DMS153 (cell line): Measurements from ENCODE around the gene TREH.
"Not testable (repeated sequence)": the region's sequence is repeated elsewhere in the genome, so short reads cannot be mapped to it uniquely, and the experiment has no call there.

Source experiments
- DNase-seq: peaks from one replicate; lab custom pipeline; 2025; lab: John Stamatoyannopoulos, UW

Gene TREH, protein sequence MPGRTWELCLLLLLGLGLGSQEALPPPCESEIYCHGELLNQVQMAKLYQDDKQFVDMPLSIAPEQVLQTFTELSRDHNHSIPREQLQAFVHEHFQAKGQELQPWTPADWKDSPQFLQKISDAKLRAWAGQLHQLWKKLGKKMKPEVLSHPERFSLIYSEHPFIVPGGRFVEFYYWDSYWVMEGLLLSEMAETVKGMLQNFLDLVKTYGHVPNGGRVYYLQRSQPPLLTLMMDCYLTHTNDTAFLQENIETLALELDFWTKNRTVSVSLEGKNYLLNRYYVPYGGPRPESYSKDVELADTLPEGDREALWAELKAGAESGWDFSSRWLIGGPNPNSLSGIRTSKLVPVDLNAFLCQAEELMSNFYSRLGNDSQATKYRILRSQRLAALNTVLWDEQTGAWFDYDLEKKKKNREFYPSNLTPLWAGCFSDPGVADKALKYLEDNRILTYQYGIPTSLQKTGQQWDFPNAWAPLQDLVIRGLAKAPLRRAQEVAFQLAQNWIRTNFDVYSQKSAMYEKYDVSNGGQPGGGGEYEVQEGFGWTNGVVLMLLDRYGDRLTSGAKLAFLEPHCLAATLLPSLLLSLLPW

DNA sequence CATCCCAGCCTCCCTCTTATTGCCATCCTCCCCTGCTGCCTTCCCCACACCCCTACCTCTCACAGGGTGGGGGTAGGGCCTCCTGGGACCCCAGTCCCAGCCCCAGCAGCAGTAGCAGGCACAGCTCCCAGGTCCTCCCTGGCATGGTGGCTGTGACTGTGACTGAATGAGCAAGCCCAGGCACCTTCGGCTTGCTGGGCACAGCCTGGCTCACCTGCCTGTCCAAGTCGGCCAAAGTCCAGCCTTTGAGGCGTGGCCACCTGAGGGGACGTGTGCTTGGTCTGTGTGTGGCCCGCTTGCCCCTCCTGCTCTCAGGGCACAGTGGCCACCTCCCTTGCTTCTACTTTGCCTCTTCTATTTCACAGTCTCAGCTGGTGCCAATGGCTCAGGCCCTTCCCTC is at the start of gene TREH:
TREH (minus strand) TSS at position 168 of the 400 bp plus-strand sequence; CDS start at position 145, 23 bp downstream.
- DNase-seq: no peak

DNA sequence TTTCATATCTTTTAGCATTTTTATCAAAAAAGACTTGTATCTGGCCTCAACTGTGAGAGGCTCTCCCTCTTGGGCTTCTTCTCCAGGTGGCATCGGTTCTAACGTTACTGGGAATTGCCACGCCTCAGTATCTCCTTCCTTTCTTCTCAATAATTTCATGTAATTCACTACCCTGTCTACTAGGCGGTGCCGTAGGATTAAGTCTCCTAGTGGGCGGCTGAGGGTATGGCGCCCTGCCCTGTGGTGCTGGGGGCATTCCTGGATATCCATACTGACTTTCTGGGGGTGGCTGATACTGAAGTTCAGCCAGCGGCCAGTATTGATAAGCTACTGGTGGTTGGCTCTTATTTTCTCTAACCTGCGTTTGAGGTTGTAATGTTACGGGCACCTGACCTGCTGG is 48.7 kb upstream of the TREH start:
- not testable (repeated sequence) for DNase-seq

DNA sequence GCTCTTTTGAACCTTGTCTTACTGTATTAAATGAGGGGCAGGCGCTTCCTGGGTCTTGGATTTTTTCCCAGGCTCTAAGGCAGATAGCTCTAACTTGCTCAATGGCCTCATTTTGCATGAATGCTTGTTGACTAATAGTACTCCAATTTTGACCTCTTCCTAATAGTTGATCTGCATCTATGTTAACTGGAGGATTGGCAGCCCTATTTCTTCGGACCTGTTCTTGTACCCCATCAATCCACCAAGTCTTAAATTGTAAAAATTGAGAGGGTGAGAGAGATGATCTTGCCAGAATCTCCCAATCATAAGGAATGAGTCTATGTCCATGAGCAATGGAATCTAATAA is 48.2 kb upstream of the TREH start:
- DNase-seq: not testable (repeated sequence)

DNA sequence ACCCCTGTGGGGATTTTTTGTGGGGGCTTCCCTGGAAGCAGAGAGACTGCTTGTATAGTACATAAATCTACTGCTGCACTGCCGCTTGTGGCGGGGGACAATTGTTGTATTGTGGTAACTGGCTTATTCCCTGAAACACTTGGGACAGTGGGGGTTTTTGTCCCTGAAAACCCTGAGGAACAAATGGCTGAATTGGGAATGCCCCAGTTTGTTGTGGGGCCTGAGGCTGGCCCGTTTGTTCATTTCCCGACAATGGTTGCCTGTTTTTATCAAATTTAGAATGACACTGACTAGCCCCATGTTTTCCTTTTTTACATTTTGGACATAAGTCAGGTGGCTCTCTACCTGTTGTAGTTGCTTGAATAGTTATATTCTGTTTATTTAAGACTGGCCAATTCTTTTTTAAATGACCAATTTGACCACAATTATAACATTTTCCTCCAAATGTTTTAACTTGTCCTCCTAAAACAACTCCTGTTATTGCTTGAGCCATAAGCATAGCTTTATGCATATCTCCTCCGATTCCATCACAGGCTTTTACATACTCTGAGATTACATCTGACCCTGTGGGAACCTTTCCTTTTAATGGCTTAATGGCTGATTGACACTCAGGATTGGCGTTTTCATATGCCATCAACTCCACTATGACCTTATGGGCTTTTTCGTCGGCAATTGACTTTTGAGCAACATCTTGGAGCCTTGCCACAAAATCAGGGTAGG is 47.7 kb upstream of the TREH start:
- not testable (repeated sequence) for DNase-seq

DNA sequence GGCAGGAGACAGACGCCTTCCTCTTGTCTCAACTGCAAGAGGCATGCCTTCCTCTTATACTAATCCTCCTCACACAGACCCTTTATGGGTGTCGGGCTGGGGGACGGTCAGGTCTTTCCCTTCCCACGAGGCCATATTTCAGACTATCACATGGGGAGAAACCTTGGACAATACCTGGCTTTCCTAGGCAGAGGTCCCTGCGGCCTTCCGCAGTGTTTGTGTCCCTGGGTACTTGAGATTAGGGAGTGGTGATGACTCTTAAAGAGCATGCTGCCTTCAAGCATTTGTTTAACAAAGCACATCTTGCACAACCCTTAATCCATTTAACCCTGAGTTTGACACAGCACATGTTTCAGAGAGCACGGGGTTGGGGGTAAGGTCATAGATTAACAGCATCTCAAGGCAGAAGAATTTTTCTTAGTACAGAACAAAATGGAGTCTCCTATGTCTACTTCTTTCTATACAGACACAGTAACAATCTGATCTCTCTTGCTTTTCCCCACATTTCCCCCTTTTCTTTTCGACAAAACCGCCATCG is 42.1 kb upstream of the TREH start:
- DNase-seq: not testable (repeated sequence)

DNA sequence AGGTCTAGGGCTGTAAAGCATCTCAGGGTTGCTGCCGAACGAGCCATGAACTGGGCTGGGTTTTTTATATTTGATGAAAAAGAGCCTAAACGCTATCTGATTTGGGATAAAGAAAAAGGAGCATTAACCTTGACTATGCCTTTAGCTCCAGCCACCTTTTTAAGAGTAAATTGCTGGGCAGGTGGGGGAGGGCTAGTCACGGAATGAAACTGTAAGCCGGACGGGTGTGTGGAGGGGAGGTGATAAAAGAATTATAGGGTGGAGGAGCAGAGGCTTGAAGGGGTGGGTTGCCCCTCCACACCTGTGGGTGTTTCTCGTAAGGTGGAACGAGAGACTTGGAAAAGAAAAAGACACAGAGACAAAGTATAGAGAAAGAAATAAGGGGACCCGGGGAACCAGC is 41.3 kb upstream of the TREH start:
- not testable (repeated sequence) for DNase-seq

DNA sequence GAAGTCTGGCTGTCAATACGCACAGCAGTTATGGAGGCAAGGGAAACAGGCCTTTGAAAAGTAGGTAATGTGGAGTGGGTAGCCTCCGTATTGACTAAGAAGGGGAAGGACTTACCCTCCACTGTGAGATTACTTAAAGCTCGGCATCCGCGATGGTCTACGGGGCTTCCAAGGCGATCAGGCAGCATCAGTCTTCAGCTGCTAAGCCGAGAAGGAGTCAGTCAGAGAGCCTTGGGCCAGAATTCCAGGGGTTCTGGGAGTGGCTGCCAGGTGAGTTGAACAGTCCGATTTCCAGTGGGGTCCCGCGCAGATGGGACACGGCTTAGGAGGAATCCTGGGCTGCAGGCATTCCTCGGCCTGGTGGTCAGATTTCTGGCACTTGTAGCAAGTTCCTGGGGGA is 40.6 kb upstream of the TREH start:
- not testable (repeated sequence) for DNase-seq

DNA sequence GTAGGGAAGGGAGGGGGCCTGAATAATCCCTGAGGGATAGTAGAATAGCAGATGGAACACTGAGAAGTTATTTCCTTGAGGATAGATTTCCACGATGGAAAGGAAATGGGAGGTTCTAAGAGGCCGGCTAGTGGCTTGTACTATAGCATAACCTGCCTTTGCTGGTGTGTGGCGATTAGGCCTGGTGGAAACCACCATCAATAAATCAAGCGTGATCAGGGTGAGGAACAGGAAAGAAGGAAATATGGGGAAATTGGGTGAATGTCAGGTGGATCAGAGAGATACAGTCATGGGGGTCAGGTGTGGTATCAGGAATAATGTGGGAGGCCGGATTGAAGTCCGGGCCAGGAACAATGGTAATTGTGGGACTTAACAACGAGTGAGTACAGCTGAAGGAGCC is 39.1 kb upstream of the TREH start:
- not testable (repeated sequence) for DNase-seq

DNA sequence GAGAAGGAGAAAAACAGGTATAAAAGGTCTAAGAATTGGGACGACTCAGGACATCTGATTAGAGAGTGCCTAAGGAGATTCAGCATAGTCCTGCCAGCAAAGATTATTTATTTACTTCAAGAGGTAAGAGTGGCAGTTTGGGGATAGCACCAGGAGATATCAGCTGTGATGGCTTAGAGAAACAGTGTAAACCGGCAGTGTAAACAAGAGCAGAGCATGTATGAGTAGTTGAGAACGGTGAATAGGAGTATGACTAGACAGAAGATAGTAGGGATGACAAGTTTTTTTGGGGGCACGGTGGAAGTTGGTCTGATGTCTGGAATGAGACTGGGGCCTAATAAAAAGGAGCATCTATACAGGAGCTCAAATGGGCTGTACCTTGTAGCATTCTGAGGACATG is 38.3 kb upstream of the TREH start:
- DNase-seq: not testable (repeated sequence)

DNA sequence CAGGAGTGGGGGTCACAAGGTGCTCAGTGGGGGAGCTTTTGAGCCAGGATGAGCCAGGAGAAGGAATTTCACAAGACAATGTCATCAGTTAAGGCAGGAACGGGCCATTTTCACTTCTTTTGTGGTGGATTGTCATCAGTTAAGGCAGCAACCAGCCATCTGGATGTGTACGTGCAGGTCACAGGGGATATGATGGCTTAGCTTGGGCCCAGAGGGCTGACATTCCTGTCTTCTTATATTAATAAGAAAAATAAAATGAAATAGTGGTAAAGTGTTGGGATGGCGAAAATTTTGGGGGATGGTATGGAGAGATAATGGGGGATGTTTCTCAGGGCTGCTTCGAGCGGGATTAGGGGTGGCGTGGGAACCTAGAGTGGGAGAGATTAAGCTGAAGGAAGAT is 37.8 kb upstream of the TREH start:
- DNase-seq: not testable (repeated sequence)

DNA sequence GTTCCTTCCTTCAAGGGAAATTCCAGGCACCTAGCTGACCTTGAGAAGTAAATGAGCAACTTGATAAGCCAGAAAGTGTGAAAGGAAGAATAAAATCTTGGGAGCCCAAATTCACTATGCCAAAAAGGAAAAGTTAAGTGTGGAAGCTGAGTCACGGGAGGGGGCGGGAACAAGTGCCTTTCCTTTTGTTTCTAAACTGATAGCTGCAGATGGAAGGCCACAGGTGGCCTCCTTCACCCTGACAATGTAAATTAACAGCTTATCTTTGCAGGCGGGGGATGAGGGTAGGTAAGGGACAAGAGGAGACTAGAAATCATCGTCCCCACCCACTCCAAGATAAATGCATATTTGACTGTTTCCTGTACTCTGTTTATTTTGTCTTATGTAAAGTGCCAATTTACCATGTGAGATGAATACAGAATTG is 36.4 kb upstream of the TREH start:
- no peak for DNase-seq

DNA sequence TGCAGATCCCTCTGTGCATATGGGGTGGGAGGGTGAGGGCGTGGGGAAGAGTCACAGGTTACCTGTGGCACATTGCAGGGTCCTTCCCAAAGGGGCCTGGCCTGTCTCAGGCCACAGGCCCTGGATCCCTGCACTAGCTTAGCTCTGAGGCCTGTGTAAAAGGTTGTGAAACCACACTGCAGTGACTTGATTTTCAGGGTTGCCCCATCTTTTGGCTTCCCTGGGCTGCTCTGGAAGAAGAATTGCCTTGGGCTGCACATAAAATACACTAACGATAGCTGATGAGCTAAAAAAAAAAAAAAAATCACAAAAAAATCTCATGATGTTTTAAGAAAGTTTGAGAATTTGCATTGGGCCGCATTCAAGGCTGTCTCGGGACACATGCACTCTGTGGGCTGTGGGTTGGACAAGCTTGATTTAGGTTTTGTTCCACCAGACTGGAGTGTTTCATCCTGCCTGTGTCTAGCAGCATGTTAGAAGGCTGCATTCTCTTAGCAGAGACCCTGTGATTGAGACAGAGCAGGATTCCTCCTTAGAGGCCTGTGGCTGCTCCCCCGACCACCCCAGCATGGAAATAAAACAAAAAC is 35.9 kb upstream of the TREH start:
- no peak for DNase-seq

DNA sequence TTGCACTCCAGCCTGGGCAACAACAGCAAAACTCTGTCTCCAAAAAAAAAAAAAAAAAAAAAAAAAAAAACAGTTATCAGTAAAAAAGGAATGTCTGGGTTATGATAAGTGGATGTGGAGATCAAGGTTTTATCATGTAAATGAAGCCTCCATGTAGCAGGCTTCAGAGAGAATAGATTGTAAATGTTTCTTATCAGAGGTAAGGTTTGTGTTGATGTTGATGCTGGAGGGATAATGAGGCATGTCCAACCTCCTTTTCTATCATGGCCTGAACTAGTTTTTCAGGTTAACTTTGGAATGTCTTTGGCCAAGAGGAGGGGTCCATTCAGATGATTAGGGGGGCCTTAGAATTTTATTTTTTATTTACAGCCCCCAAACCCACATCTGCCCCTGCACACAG is 35.4 kb upstream of the TREH start:
- no peak for DNase-seq

DNA sequence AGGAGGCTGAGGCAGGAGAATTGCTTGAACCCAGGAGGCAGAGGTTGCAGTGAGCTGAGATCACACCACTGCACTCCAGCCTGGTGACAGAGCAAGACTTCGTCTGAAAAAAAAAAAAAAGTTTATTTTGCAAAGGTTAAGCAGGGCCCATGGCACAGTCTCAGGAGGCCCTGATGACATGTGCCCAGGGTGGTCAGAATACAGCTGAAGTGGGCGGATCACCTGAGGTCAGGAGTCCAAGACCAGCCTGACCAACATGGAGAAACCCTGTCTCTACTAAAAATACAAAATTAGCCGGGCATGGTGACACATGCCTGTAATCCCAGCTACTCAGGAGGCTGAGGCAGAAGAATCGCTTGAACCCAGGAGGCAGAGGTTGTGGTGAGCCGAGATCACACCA is 35.0 kb upstream of the TREH start:
- not testable (repeated sequence) for DNase-seq

DNA sequence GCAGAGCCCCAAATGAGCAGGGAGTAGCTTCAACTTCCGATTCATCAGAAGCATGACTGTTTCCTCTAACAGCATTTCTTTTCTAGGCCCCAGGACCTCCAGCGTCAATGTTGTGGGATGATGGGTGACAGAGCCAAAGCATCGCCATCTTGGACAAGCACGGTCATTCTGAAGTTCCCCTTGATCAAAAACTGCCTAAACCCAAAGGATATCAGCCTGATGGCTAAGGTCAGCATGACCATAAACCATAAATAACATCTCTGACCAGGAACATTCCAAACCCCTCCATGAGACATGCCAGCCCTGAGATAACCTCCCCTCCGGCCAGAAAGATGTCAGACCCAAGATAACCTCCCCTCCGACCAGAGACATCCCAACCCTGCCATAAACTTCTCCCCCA is 28.8 kb upstream of the TREH start:
- no peak for DNase-seq

DNA sequence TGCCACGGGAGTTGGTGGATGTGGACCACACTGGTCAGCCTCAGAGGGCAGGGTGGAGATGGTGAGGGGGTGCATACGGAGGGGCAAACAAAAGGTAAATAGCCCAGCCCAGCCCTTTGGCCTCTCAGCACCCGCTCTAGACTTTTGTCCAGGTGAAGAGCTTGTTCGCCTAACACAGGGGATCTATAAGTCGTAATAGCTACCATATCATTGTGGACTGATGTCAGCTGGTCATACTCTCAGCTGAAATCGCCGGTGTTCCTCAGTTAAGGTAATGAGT is 27.0 kb upstream of the TREH start:
- DNase-seq: no peak

DNA sequence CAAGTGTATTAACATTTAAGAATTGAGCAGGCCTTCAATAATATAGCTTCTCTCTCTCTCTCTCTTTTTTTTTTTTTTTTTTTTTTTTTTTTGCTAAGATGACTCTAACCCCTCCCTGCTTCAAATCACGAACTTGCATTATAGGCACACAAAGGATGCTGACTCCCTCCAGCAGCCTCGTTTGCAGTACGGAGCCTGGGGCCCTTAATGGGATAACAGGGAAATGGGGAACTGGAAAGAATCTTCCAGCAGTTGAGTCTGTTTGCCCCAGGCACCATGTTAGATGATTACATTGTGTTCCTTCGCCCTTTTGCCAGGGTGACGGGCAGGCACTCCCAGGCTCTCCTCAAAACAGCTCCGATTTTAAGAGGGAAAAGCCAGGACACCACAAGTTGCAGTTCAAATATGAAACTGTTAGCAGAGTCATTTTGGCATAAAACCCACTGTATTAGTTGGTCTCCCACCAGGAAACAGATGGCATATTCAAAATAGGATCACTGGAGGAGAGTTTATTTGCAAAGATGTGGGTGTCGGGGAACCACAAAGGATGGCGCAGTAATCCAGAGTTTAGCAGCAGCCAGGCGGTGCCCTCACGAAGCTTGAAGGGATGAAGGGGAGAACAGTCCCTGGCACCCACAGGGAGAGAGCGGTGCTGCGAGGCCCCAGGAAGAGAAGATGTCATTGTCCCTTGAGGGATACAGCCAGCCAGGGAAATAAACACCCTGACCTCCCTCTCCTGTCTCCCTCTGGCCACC is 26.5 kb upstream of the TREH start:
- DNase-seq: no peak

DNA sequence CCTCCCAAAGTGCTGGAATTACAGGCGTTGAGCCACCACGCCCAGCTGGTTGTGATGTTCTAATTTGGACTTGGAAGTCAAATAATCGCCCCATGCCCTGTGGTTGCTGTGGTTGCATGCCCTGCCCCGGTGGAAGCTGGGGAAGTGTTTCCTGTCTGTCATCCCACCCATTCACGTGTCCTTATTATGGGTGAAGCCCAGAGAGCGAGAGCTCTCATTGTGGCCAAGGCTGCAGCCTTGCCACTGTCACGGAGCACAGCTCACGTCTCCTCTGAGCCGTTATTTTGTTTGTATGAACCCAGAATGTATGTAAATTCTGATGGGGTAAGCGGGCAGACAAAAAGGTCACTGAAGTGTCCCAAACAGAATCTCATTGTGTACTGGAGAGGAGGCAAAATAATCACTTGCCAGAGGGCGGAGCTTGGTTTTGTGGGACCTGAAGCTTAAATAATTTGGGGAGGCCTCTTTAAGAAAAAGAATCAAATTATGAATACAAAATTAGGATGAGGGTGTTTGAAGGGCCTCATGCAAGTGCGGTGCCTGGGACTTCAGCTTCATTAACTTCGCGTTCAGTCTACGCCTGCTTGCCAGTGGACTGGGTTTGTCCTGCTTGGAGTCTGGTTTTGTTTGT is 25.8 kb upstream of the TREH start:
- no peak for DNase-seq

DNA sequence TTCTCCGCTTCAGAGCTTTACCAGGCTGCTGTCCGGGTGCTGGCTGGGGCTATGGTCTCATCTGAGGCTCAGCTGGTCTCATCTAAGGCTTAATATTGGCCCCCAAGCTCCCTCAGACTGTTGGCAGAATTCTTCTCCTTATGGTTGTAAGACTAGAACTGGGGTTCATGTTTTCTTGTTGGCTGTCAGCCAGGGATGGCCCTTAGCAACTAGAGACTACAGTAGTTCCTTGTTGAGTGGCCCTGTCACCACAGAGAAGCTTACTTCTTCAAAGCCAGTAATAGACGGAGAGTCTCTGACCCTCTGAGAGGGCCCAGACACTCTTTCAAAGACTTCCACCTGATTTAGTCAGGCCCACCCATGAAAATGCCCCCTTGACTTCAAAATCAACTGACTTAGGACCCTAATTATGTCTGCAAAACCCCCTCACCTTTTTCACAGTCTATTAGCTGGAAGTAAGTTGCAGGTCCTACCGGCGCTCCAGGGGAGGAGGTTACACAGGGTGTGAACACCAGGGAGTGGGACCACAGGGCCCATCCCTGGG is 24.2 kb upstream of the TREH start:
- DNase-seq: no peak

DNA sequence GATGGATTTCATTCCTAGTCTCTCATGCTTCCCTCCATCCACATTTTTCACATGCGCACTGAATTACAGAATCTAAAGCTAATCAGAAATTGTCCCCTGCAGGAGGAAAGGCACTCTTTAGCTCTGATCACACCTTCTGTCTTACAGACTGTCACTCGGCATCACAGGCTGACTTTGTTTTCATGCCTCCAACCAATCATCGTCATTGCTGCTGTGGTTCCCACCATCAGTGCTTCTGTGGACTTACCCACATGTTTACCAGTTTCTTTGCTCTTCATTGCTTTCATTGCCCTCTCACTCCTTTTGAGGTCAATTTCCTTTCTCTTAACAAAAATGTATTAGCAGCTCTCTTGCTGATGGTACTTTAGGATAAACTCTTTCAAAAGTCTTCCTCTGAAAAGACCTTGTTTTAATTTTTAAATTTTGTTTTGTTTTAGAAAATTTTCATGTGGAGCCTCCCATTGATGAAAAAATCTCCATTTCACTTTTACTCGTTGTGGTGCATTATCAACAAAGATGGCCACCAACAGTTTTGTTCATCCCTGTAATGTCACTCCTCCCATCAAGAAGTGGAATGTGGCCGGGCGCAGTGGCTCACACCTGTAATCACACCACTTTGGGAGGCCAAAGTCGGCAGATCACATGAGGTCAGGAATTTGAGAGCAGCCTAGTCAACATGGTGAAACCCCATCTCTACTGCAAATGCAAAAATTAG is 20.2 kb upstream of the TREH start:
- no peak for DNase-seq

DNA sequence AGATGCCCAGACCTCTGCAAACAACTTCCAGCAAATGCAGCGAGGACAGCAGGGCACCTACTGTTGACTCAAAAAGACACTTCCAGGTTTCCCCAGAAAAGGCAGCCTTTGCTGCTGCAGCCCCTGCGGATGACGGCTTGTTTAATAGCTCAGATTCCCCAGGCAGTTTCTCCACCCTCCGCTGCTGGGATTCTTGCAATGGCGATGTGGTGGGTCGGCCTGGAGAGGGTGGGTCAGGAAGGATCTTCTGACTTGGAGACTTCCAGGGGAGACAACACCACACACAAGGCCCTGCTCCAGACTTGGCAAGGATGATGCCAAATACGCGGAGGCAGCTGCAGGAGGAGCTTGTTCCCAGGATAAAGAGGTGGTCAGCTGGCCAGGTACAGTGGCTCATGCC is 17.9 kb upstream of the TREH start:
- no peak for DNase-seq
